B cell (primary cell): ENCODE data around the gene MSH4.
"Not testable (repeated sequence)": the region's sequence is repeated elsewhere in the genome, so short reads cannot be mapped to it uniquely, and the experiment has no call there.

Experiments used
- EZH2 ChIP-seq: IDR thresholded peaks from 2 replicates; pipeline ENCODE4 v1.6.1; 2012; ENCODE audit warnings: borderline replicate concordance, low read depth, mild to moderate bottlenecking, moderate library complexity, low read length; ENCODE audit not compliant: insufficient read depth, poor library complexity, severe bottlenecking
- TF ChIP-seq, protein P1 (sequence below): fragments of 200-600 bp; IDR thresholded peaks from one replicate; pipeline ENCODE4 v1.8.0; 2022; ENCODE audit warnings: antibody characterized with exemption, mild to moderate bottlenecking

DNA sequence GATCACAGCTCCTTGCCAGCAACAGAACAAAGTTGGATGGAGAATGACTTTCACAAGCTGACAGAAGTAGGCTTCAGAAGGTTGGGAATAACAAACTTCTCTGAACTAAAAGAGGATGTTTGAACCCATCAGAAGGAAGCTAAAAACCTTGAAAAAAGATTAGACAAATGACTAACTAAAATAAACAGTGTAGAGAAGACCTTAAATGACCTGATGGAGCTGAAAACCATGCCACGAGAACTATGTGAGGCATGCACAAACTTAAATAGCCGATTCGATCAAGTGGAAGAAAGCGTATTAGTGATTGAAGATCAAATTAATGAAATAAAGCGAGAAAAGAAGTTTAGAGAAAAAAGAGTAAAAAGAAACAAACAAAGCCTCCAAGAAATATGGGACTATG lies 18.0 kb upstream of the MSH4 start:
- TF ChIP-seq, protein P1, sequence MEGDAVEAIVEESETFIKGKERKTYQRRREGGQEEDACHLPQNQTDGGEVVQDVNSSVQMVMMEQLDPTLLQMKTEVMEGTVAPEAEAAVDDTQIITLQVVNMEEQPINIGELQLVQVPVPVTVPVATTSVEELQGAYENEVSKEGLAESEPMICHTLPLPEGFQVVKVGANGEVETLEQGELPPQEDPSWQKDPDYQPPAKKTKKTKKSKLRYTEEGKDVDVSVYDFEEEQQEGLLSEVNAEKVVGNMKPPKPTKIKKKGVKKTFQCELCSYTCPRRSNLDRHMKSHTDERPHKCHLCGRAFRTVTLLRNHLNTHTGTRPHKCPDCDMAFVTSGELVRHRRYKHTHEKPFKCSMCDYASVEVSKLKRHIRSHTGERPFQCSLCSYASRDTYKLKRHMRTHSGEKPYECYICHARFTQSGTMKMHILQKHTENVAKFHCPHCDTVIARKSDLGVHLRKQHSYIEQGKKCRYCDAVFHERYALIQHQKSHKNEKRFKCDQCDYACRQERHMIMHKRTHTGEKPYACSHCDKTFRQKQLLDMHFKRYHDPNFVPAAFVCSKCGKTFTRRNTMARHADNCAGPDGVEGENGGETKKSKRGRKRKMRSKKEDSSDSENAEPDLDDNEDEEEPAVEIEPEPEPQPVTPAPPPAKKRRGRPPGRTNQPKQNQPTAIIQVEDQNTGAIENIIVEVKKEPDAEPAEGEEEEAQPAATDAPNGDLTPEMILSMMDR = not testable (repeated sequence)
- not testable (repeated sequence) for TF ChIP-seq EZH2
